ENCODE results near the gene CDCA5. TPM values are rescaled to one million over a fixed set of nuclear protein-coding genes. Genes with fewer than 3 reads are reported as not detected.

The CDCA5 gene
- total RNA-seq, 1 experiment from 2014 or later = 92.9 TPM

DNA sequence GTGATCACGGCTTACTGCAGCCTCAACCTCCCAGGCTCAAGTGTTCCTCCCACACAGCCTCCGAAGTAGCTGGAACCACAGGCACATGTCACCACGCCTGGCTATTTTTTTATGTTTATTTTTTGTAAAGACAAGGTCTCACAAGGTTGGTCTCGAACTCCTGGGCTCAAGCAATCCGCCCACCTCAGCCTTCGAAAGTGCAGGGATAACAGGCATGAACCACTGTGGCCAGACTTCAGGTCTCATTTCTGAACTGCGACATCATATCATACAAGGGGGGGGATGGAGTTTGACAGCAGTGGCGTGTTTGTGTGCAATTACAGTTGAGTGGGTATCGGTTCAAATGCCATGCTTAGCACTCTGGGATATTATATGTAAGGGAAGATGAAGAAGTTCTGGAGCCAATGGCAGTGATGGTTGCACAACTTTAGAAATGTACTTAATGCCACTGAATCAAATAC, 32.4 kb downstream of the CDCA5 start:
- no peaks in the 10 kb centered on the region for H3K9me3 ChIP-seq (ENCODE audit: control insufficient read depth, insufficient read depth, low read depth, low read length)
- intact Hi-C loops (cut with micrococcal nuclease; ENCODE audit: unreplicated experiment) = no loop called here
- TF ChIP-seq SIN3A (IDR thresholded peaks at IDR 0.05; ENCODE audit: borderline replicate concordance, insufficient read depth, low read depth, low read length) (no peak), POLR2AphosphoS5 (IDR thresholded peaks at IDR 0.05; ENCODE audit: low read depth, low read length) (no peak), TCF7L2 (IDR thresholded peaks at IDR 0.05; ENCODE audit: low read depth, low read length) (no peak)
- TF ChIP-seq, protein P1, sequence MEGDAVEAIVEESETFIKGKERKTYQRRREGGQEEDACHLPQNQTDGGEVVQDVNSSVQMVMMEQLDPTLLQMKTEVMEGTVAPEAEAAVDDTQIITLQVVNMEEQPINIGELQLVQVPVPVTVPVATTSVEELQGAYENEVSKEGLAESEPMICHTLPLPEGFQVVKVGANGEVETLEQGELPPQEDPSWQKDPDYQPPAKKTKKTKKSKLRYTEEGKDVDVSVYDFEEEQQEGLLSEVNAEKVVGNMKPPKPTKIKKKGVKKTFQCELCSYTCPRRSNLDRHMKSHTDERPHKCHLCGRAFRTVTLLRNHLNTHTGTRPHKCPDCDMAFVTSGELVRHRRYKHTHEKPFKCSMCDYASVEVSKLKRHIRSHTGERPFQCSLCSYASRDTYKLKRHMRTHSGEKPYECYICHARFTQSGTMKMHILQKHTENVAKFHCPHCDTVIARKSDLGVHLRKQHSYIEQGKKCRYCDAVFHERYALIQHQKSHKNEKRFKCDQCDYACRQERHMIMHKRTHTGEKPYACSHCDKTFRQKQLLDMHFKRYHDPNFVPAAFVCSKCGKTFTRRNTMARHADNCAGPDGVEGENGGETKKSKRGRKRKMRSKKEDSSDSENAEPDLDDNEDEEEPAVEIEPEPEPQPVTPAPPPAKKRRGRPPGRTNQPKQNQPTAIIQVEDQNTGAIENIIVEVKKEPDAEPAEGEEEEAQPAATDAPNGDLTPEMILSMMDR (IDR thresholded peaks at IDR 0.05) = no peak
- TF ChIP-seq, protein P2, sequence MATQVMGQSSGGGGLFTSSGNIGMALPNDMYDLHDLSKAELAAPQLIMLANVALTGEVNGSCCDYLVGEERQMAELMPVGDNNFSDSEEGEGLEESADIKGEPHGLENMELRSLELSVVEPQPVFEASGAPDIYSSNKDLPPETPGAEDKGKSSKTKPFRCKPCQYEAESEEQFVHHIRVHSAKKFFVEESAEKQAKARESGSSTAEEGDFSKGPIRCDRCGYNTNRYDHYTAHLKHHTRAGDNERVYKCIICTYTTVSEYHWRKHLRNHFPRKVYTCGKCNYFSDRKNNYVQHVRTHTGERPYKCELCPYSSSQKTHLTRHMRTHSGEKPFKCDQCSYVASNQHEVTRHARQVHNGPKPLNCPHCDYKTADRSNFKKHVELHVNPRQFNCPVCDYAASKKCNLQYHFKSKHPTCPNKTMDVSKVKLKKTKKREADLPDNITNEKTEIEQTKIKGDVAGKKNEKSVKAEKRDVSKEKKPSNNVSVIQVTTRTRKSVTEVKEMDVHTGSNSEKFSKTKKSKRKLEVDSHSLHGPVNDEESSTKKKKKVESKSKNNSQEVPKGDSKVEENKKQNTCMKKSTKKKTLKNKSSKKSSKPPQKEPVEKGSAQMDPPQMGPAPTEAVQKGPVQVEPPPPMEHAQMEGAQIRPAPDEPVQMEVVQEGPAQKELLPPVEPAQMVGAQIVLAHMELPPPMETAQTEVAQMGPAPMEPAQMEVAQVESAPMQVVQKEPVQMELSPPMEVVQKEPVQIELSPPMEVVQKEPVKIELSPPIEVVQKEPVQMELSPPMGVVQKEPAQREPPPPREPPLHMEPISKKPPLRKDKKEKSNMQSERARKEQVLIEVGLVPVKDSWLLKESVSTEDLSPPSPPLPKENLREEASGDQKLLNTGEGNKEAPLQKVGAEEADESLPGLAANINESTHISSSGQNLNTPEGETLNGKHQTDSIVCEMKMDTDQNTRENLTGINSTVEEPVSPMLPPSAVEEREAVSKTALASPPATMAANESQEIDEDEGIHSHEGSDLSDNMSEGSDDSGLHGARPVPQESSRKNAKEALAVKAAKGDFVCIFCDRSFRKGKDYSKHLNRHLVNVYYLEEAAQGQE (IDR thresholded peaks at IDR 0.05; ENCODE audit: insufficient read depth in 1 of 2, low read depth in 2 of 2, low read length in 1 of 2) = no peak
- no TSS peak for BruUV-seq (replicated peaks)
- in situ Hi-C loops (cut with HindIII; ENCODE audit: low pct_unique_long_range_greater_than_20kb, low sequenced_read_pairs) = no loop called here
- ATAC-seq (no peak), DNase-seq (ENCODE audit: low read depth, low spot score) (no peak)
- no peak overlapping the region for H3K27ac ChIP-seq (ENCODE audit: low read length)
- H3K36me3 ChIP-seq (ENCODE audit: control insufficient read depth, insufficient read depth, low read length) = no peaks in the 10 kb centered on the region
- no peak overlapping the region for H3K4me3 ChIP-seq (ENCODE audit: low read depth in 2 of 2, low read length in 2 of 2)
- ChIA-PET POLR2A (interaction anchor here (0.7 kb wide), 1 partner anchor 10 kb away, joined by 11 read pairs; the partner anchor contains the start of gene SAC3D1), CTCF (interaction anchor here (0.6 kb wide), 1 partner anchor 13 kb away, joined by 15 read pairs; no protein-coding TSS in a partner anchor)
- H3K27me3 ChIP-seq (ENCODE audit: control insufficient read depth, insufficient read depth, low read length) = no peaks in the 10 kb centered on the region
- no peaks in the 10 kb centered on the region for H3K4me1 ChIP-seq (ENCODE audit: control insufficient read depth, insufficient read depth, low read length)

DNA sequence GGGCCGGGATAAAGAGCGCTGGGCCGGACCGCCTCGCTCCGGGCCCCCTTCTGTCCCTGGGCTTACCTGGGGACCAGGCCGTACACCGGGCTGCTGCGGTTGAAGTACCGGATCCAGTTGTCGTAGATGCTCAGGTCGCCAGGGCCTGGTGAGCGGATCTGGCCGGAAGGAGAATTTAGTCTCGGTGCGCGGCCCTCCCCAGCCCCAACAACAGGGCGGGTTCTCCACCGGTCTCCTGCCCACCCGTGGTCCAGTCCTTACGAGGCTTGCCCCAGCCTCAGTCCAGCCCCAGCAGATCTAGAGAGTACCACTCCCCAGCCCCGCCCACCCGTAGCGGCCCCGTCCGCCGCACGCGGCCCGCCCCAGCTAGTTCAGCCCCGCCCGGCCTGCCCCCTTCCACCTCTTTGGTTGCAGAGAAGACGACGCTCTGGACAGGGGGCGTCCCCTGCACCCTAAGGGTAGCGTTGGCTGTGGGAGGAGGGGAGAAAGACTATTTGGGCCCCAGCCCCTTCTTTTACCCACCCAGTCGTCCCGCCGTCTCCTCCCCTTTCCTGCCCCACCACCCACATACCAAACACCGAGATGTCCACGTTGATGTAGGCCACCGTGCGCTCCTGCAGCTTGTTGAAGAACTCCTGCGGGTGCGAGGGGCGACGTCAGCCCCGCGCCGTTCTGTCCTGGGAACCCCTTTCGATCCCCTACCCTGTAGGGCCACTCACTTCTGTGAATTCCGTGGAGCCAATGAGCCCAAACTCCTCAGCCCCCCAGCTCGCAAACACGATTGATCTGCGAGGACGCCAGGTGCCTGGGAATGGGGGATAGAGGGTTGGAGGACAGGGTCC, 36.0 kb downstream of the CDCA5 start:
- intact Hi-C loops (cut with micrococcal nuclease; ENCODE audit: unreplicated experiment) (no loop called here), in situ Hi-C loops (cut with HindIII; ENCODE audit: low pct_unique_long_range_greater_than_20kb, low sequenced_read_pairs) (no loop called here)
- H3K9me3 ChIP-seq (ENCODE audit: control insufficient read depth, insufficient read depth, low read depth, low read length) = no peaks in the 10 kb centered on the region
- no peak for DNase-seq (ENCODE audit: low read depth, low spot score)
- no TSS peak for BruUV-seq (replicated peaks)
- peaks cover 6% of the 10 kb centered on the region for H3K4me1 ChIP-seq (ENCODE audit: control insufficient read depth, insufficient read depth, low read length)
- H3K36me3 ChIP-seq (ENCODE audit: control insufficient read depth, insufficient read depth, low read length) = no peaks in the 10 kb centered on the region
- POLR2A ChIA-PET = interaction anchor here (0.6 kb wide), 1 partner anchor 42 kb away, joined by 3 read pairs; no protein-coding TSS in a partner anchor
- no peak overlapping the region for H3K4me3 ChIP-seq (ENCODE audit: low read depth in 2 of 2, low read length in 2 of 2)
- no peak for ATAC-seq
- H3K27me3 ChIP-seq (ENCODE audit: control insufficient read depth, insufficient read depth, low read length) = no peaks in the 10 kb centered on the region
- TF ChIP-seq, protein P1 (IDR thresholded peaks at IDR 0.05) = no peak
- TF ChIP-seq SIN3A (IDR thresholded peaks at IDR 0.05; ENCODE audit: borderline replicate concordance, insufficient read depth, low read depth, low read length) (no peak), POLR2AphosphoS5 (IDR thresholded peaks at IDR 0.05; ENCODE audit: low read depth, low read length) (no peak), TCF7L2 (IDR thresholded peaks at IDR 0.05; ENCODE audit: low read depth, low read length) (no peak)
- TF ChIP-seq, protein P2 (IDR thresholded peaks at IDR 0.05; ENCODE audit: insufficient read depth in 1 of 2, low read depth in 2 of 2, low read length in 1 of 2) = no peak
- CTCF ChIA-PET = no interaction called here
- H3K27ac ChIP-seq (ENCODE audit: low read length) = no peak overlapping the region

Measured in Panc1 (cell line).